HG03432 (cell line): Measurements from ENCODE around the gene RIPOR3.
"Not testable (repeated sequence)": the region's sequence is repeated elsewhere in the genome, so short reads cannot be mapped to it uniquely, and the experiment has no call there.

Experiments
- ATAC-seq: cut with Tn5 transposase; IDR thresholded peaks from one replicate; pipeline ENCODE4 v1.9.1; 2021; ENCODE audit warnings: mild to moderate bottlenecking, moderate library complexity; ENCODE audit not compliant: unreplicated experiment

Gene RIPOR3

DNA sequence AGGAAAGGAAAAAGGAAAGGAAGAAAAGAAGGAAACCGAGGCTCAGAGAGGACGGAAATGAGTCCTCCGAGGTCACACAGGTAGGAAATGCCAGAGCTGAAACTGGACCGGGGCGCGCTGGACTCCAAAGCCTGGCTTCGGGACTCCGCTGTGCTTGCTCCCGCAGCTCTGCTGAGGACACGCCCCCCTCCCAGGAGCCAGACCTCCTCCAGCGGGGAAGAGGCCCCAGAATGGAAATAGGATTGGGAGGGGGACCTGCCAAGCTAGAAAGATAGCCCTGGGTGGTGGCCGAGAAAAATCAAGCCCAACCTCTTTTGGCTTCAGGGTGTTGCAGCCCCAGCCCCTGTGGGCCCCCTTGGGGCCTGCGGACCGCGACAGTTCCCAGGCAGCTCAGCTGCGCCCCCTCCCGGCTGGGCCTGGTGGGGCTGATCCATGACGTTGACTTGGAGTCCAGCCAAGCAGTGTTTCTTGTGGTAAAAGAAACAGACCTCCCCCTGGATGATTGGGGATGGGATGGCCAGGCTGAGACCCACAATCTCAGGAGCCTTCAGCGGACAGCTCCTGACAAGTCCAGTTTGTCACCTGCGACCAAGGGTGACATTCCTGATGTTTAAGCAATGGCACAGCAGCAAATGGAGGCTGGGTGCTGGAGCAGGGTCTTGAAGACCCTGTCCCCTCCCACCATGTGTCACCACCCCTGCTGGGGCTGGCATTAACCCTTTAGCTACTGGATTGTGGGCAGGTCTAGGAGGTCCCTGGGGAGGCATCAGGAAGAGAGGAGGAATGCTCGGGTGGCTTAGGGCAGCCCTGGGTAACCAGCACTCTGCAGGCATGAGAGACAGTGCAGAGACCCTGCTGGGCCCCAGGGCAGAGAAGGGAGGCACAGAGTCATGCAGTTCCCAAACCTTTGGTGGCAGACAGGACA lies 55.4 kb downstream of the RIPOR3 start:
- no peak for ATAC-seq

GRCh38 chr20:50635014-50635557 lies 56.3 kb downstream of the RIPOR3 start:
- no peak for ATAC-seq

GRCh38 chr20:50634191-50634590 lies 57.2 kb downstream of the RIPOR3 start:
- ATAC-seq, result no peak

DNA sequence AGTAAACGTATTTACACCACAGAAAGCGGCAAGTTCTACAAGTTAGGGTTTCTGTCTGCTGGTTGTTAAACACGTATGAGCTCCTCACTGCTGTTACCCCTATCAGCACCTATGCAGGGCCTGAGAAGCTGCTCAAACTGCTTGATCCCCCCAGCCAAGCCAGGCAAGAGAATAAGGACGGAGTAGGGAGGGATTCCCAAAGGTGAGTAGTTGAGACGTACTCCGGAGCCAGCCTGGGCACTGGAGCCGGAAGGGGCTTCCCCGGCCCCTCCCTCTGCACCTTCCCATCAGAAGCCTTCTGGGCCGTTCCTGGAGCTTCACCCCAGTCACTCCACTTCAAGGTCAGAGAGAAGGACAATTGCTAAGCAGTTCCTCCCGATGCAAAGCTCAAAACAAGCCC lies 58.0 kb downstream of the RIPOR3 start:
- ATAC-seq, result no peak

DNA sequence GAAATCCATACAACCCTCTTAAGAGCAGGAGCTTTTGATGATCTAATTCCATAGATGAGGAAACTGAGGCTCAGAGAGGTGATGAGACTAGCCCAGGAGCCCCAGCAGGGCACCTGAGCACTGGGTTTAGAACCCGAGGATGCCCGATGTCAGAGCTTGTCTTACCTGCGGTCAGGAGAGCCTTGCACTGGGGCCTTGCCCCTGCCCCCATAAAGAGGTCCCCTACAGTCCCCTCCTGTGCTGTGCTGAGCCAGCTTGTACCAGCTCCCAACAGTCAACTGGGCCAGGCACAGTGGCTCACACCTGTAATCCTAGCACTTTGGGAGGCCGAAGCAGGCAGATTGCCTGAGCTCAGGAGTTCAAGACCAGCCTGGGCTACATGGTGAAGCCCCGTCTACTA lies 58.6 kb downstream of the RIPOR3 start:
- no peak for ATAC-seq

- ATAC-seq, result no peak
Measured at GRCh38 chr20:50632236-50632635, 59.1 kb downstream of the RIPOR3 start.

GRCh38 chr20:50630578-50631263 lies 60.6 kb downstream of the RIPOR3 start:
- ATAC-seq, result no peak

- no peak for ATAC-seq
Measured at GRCh38 chr20:50629670-50630045, 61.7 kb downstream of the RIPOR3 start.

- ATAC-seq, result no peak
Measured at GRCh38 chr20:50628853-50629669, 62.3 kb downstream of the RIPOR3 start.

DNA sequence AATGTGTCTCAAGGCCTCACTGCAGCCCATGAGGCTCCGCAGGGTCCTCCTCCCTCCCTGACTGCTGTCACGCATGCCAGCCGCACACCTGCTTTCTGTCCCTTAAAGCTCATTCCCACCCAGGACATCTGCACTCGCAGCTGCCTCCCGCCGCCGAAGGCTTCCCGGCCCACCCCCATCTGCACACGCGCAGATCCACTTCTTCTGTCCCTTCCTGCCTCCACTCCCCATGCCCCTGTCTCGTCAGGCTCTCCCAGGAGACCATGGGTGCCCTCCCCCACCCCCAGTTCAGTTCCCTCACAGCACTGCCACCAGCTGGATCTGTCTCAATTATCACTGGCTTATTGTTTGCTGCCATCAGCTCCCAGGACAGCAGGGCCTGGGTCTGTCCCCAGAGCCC lies 63.0 kb downstream of the RIPOR3 start:
- no peak for ATAC-seq

GRCh38 chr20:50627747-50628146 lies 63.6 kb downstream of the RIPOR3 start:
- no peak for ATAC-seq

GRCh38 chr20:50625986-50626677 lies 65.2 kb downstream of the RIPOR3 start:
- ATAC-seq, result no peak

DNA sequence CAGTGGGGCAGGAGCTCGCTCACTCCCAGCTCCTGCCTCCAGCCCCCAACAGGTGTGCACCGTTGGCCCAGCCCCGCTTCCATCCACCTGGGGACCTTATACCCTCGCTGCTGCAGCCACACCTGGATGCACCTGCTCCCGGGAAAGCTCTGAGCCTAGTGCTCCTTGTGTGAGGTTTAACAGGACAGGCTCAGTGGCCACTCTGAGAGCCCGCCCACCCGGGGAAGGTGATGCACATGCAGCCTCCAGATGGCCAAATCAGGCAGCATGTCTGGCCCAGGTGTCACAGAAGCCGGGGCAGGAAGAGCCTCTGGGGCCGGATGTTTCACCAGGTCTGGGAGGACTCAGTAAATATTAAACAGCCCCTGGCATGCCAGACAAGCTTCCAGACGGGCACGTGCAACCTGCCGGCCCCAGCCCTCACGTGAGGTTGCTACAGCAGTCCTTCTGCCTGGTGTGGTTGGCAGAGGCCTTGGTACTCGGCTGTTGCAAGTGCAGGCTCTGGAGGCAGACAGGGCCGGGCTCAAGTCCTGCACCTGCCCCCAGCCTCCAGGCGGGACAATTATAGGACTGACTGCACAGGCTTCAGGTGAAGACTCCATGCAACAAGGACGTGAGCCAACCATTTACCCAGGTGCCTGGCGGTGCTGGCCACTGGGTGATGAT lies 66.9 kb downstream of the RIPOR3 start:
- no peak for ATAC-seq

DNA sequence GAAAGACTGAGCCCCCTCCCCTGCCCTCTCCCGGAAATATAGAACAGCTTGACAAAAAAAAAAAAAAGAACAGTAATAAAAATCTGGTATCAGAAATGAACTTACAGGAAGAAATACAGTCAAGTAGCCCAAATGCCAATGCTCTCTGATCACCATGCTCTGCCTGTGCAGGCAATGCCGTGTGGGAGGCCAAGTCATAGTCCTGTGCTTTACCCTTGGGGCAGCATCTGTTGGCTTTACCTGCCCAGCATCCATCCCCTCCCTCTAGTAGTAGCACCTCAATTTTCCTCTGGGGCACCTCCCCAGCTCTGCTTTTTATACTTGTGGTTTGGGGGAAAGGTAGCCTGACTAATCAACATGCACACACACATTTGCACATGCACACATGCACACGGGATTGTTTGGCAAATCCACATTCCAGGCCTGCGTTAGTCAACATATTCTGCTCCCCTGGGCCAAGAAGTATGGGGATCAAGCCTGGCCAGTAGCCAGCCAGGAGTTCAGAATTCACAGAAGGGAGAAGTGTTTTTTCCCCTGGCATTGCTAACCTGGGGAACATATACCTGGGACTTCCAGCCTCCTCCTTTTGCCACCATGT lies 70.2 kb downstream of the RIPOR3 start:
- no peak for ATAC-seq

- not testable (repeated sequence) for ATAC-seq
Measured at GRCh38 chr20:50620459-50620858, 70.9 kb downstream of the RIPOR3 start.

DNA sequence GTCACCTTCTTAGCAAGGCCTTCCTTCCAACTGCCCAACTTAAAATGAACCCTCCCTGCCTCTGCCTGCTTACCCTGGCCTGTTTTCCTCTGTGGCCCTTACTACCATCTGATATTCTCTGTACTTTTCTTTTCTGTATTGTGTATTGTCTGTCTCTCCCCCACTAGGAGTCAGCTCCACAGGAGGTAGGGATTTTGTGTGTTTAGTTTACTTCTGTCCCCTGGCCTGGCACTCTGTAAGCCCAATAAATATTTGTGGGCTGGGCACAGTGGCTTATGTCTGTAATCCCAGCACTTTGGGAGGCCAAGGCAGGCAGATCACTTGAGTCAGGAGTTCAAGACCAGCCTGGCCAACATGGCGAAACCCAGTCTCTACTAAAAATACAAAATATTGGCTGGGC lies 72.8 kb downstream of the RIPOR3 start:
- no peak for ATAC-seq

GRCh38 chr20:50617022-50617421 lies 74.3 kb downstream of the RIPOR3 start:
- no peak for ATAC-seq

- no peak for ATAC-seq
Measured at GRCh38 chr20:50615407-50615806, 75.9 kb downstream of the RIPOR3 start.

DNA sequence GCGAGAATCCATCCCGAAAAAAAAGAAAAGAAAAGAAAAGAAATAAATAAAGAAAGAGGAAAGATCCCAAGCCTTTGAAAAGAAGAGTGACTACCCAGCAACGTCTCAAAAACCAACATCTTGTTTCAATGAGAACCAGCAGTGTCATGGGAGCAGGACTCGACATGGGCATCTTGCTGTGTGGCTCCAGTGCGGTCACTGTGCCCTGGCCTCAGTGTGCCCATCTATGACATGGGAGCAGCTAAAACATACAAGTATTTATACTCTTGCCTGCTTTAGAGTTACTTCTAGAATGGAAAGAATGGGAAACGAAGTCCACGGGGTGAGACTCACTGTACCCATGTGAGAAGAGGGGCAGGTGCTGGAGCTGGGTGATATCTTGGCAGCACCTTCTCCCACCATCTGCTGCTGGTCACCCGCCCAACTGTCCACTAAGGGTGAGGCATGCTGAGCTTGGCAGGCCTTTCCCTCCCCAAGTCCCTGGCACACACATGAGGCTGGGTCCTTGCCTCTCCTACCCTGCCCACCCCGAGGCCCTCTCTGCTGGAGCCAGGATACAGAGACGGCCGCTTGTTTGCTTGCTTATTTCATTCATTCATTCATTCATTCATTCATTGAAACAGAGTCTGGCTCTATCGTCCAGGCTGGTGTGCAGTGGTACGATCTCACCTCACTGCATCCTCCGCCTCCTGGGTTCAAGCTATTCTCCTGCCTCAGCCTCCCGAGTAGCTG lies 77.7 kb downstream of the RIPOR3 start:
- ATAC-seq, result no peak
